ENCODE measurements around the gene SUB1. TPM values are rescaled to one million over a fixed set of nuclear protein-coding genes. Genes with fewer than 3 reads are reported as not detected.

SUB1 gene
- 231 to 289 TPM (median 246 TPM) in 5 replicates for total RNA-seq (2022; extraction: Qiagen RNA extraction; ENCODE audit: low read depth)

GRCh38 chr5:32585446-32586275 lies at the start of gene SUB1:
Gene SUB1, plus strand, starts transcription at chr5:32585557. Its CDS starts 2,956 bp downstream, at chr5:32588513.

Other genes starting within 250 kb of the SUB1 start
- gene ZFR, start 140.8 kb upstream of the SUB1 start, total RNA-seq (2022; extraction: Qiagen RNA extraction; ENCODE audit: low read depth): 55.2 to 77.6 TPM (median 62.0 TPM) in 5 replicates
- 15.6 to 22.5 TPM (median 19.0 TPM) in 5 replicates for gene NPR3, start 125.8 kb downstream of the SUB1 start, total RNA-seq (2022; extraction: Qiagen RNA extraction; ENCODE audit: low read depth)

Measured in A549 treated with ZK216348 at 1 μM for 4 hours (cell line).